Stimulated activated CD8-positive, alpha-beta memory T cell treated with anti-CD3 and anti-CD28 coated beads, Interleukin-2, amount 100 ng/mL, for 1 hour (primary cell): ENCODE measurements around the gene GNG7.
"Not testable (repeated sequence)": the region's sequence is repeated elsewhere in the genome, so short reads cannot be mapped to it uniquely, and the experiment has no call there.

ENCODE experiments used
- DNase-seq, 2 donors: peaks; one replicate each; pipeline ENCODE4 v3.0.0-alpha.2; 2020; ENCODE audit warnings: low read depth in 2 of 2

The GNG7 gene

DNA sequence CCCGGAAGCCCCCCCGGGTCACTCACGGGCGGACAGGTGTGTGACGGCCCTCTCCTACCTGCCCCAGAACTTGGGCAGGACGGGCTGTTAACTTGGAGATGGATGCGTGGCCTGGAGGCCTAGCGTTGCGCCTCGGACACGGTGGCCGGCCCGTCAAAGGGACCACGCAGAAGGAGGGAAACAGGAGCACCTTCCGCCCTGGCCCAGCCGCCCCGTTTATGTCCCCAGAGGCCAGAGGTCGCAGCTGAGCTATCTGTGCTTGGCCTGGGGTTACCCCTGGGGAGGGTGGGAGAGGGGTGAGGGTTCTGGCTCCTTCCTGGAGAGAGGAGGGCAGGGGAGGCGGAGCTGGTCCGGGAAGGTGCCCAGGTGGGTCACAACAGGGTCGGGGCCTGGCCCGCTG lies 190.9 kb downstream of the GNG7 start:
- DNase-seq, result no peak

DNA sequence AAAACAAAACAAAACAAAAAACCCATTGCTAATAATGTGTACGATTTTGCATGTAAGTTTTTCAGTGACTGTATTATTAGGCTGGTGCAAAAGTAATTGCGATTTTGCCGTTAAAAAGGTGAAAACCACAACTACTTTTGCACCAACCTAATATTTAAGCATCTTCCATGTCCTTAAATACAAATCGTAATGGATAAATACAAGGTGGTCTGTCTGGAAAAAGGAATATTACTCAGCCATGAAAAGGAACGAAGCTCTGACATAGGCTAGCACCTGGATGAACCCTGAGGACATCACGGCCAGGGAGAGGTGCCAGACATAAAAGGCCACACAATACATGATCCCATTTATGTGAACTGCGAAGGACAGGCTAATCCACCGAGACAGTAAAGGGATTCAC lies 193.4 kb downstream of the GNG7 start:
- DNase-seq, result no peak

GRCh38 chr19:2507109-2507508 lies 195.4 kb downstream of the GNG7 start:
- DNase-seq, result no peak

GRCh38 chr19:2506656-2507055 lies 195.8 kb downstream of the GNG7 start:
- not testable (repeated sequence) for DNase-seq

DNA sequence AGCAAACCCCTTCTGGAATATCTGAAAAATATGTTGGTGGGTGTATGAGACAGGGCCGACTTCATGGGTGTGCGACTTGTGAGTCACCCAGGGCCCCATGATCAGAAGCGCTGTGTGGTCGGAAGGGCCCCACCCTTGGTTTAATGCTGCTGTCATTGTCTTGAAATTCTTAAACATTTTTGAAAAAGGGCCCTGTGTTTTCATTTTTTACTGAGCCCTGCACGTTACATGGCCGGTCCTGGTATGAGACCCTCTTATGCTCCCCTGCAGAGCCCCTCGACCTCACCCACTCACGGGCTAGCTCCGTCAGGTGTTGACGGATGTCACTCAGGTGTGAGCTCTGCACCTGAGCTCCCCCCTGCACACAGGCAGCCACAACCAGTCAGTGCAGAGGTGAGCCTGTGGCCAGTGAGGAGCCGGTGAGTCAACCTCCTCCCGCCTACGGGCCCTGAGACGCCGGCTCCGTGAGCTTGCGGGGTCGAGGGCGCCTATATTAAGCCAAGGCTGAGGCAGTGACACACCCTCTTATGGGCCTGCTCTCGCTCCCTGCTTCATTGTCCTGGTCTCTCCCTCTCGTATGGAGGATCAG lies 198.9 kb downstream of the GNG7 start:
- peak; percentile 44 to 62 for DNase-seq

- DNase-seq, result no peak
Measured at GRCh38 chr19:2500841-2501261, 201.6 kb downstream of the GNG7 start.

GRCh38 chr19:2500156-2500555 lies 202.3 kb downstream of the GNG7 start:
- DNase-seq, result no peak

DNA sequence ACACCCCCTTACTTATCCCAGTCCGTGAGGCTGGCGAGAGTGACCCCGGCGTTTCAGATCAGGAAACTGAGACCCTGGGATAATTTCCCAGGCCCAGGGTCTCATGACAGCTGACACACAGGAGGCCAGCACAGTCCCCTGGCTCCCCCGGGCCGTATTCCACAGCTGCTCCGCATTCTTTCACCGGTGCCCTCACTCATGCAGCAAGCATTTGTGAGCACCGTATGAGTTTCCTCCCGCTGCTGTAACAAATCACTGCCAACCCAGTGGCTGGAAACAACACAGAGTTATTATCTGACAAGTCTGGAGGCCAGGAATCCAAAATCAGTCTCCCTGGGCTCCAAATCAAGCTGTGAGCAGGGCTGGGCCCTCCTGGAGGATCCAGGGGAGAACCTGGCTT lies 205.3 kb downstream of the GNG7 start:
- DNase-seq, result no peak

GRCh38 chr19:2495651-2496316 lies 206.7 kb downstream of the GNG7 start:
- no peak for DNase-seq

GRCh38 chr19:2495130-2495641 lies 207.3 kb downstream of the GNG7 start:
- DNase-seq, result no peak

- peak; percentile 32 to 52 for DNase-seq
Measured at GRCh38 chr19:2494447-2495129, 207.9 kb downstream of the GNG7 start.

- DNase-seq, result no peak
Measured at GRCh38 chr19:2494084-2494446, 208.4 kb downstream of the GNG7 start.

- not testable (repeated sequence) for DNase-seq
Measured at GRCh38 chr19:2493448-2493847, 209.0 kb downstream of the GNG7 start.

- DNase-seq, result no peak
Measured at GRCh38 chr19:2492870-2493269, 209.6 kb downstream of the GNG7 start.

GRCh38 chr19:2491130-2491801 lies 211.2 kb downstream of the GNG7 start:
- no peak for DNase-seq

DNA sequence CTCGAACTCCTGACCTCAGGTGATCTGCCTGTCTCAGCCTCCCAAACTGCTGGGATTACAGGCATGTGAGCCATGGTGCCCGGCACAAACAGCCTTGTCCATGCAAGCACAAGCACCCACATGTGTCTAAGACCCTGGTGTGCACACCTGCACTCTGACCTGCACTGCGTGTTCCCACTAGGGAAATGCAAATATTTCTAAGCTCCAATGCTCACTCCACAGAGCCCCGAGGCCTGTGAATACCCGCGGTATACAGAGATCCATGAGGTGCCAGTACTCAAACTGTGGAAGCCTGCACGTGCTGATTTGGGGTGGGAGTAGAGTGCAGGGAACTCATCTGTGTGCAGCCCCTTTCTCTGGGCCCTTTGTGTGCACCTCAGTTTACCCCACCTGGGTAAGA lies 211.8 kb downstream of the GNG7 start:
- DNase-seq, result no peak

DNA sequence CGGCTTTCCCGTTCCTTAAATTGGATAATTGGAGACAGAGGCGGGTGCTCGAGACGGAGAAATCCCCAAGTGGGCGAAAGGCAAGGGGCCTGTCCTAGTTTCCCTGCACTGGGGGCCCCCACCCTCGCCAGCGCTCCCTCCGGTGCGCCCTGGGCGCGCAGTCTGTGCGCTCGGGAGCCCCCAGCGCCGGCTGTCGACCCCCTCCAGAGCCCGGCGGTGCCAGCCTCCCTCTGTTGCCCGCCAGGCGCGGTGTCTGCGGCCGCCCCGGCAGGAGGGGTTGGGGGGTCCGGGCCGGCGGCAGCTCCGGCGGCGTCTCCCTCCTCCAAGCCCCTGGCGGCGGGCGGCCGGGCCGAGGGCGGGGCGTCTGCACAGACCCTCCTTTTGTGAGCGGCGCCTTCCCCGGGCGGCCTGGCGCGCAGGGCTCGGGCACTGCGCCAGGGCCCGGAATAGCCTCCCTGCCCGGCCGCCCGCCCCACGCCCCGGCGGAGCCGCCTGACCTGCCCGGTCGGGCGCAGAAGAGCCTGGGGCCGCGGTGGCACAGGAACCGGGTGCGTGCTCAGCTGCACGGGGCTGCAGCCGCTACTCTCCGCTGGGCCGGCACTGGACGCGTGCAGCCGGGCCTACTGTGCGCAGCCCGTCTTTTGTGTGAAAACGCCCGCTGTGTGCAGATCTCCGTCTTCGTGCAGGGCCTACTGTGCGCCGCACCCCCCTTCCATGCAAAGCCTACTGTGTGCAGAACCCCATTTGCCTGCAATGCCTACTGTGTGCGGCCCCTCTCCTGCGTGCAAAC lies 213.4 kb downstream of the GNG7 start:
- DNase-seq, result no peak

DNA sequence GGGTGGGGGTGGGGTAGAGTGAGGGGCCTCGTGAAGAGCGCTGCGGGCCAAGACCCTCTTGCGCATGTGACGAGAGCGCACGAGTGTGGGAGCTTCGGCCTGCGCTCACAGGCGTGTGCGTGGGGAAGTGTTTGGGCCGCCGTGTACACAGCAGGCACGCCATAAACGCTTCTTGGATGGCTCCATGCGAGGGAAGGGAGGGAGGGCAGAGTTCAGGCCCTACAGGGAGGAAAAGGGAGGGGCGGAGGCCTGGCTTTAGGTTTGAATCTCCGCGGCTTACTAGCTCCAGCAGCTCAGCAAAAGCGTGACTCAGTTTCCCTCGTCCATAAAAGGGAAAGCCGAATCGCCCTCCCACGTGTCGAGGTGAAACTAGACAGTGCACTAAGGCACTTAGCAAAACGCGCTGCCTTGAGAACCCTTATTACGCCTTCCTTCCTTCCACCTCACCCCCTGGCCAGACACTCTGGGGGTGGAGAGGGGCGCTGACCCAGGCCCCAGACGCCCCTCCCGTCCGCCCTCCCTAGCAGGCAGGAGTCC lies 214.0 kb downstream of the GNG7 start:
- DNase-seq, result no peak

DNA sequence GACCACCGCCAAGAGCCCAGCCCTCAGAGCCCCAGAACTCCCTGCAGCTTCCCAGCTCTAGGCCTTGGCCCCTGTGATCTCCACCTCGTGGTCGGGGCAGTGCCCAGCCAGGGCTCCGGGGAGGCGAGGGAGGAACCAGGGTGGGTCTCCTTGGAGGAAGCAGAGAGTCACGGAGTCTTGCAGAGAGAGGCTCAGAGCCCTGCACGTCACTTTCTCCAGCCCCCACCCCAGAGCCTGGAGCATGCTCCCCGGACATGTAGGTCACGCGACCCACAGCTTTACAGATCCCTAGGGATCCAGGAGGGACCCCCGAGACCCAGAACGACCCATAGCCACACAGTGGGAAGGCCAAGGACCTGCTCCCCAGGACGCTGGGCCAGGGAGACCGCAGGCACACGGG lies 214.7 kb downstream of the GNG7 start:
- DNase-seq, result no peak

DNA sequence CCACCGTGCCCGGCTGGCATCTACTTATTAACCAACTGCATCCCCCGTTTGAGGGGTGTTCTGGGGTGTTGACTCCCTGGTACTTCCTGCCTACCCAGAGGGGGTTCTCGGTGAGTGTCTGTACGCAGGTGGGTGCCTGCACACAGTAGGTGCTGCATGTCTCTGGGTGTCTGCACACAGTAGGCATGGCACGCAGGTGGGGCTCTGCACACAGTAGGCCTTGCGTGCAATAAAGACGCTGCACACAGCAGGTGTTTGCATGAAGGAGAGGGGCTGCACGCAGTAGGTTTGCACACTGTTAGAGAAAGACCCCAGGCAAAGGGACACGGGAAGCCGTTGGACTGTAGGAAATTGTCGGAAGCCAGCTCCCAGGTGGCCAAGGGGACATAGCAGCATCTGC lies 215.4 kb downstream of the GNG7 start:
- DNase-seq, result no peak

GRCh38 chr19:2485428-2485827 lies 217.1 kb downstream of the GNG7 start:
- DNase-seq, result no peak
